OCI-LY3 (cell line): ENCODE data around the gene CDC42BPA.
"Not testable (repeated sequence)": the region's sequence is repeated elsewhere in the genome, so short reads cannot be mapped to it uniquely, and the experiment has no call there.

Source experiments
- H2AFZ ChIP-seq: fragments of 200-600, 300-600 bp; shearing (Covaris generic); 2 replicates; pipeline ENCODE4 v1.6.0; 2014; ENCODE audit warnings: antibody characterized with exemption, low read depth, low read length
- H3K27ac ChIP-seq: fragments of 200-600, 300-600 bp; sonication (generic); 2 replicates; pipeline ENCODE4 v1.5.1; 2014; ENCODE audit warnings: mild to moderate bottlenecking, low read length, moderate library complexity, mixed read lengths
- H3K27me3 ChIP-seq: fragments of 200-600, 300-600 bp; sonication (generic); 2 replicates; pipeline ENCODE4 v1.6.1; 2014; ENCODE audit warnings: low read depth, low read length, mixed read lengths
- H3K36me3 ChIP-seq: fragments of 200-600, 300-600 bp; sonication (generic); replicated peaks from 2 replicates; pipeline ENCODE3; 2014; ENCODE audit warnings: low read depth, low read length, mixed read lengths
- H3K4me1 ChIP-seq: fragments of 300-600, 200-600 bp; sonication (generic); 2 replicates; pipeline ENCODE4 v1.6.1; 2014; ENCODE audit warnings: low read length, mixed read lengths
- H3K4me2 ChIP-seq: fragments of 200-600, 300-600 bp; sonication (generic); 2 replicates; pipeline ENCODE4 v1.6.1; 2014; ENCODE audit warnings: low read length, mixed read lengths
- H3K4me3 ChIP-seq: fragments of 300-600, 200-600 bp; sonication (generic); 2 replicates; pipeline ENCODE4 v1.5.1; 2014; ENCODE audit warnings: antibody characterized with exemption, mild to moderate bottlenecking, low read length, moderate library complexity
- H3K79me2 ChIP-seq: fragments of 300-600, 200-600 bp; shearing (Covaris generic); 2 replicates; pipeline ENCODE4 v1.6.1; 2014; ENCODE audit warnings: mild to moderate bottlenecking, low read length, mixed read lengths
- H3K9ac ChIP-seq: fragments of 300-600, 200-600 bp; shearing (Covaris generic); 2 replicates; pipeline ENCODE4 v1.6.0; 2014; ENCODE audit warnings: mild to moderate bottlenecking, low read length, moderate library complexity
- H3K9me3 ChIP-seq: fragments of 200-600, 300-600 bp; shearing (Covaris generic); 2 replicates; pipeline ENCODE4 v1.6.1; 2014; ENCODE audit warnings: low read length, mixed read lengths; ENCODE audit not compliant: insufficient read depth
- H4K20me1 ChIP-seq: fragments of 200-600, 300-600 bp; sonication (generic); 2 replicates; pipeline ENCODE4 v1.6.1; 2016; ENCODE audit warnings: low read length, mixed read lengths; ENCODE audit not compliant: insufficient read depth
- EZH2phosphoT487 ChIP-seq: fragments of 200-600 bp; shearing (Covaris generic); IDR thresholded peaks from 2 replicates; pipeline ENCODE4 v1.6.1; 2018; ENCODE audit warnings: antibody characterized with exemption, mixed run types, low read depth
- TF ChIP-seq, protein P1 (sequence below): fragments of 200-600, 300-600 bp; sonication (generic); IDR thresholded peaks from 2 replicates; pipeline ENCODE4 v1.5.1; 2014; ENCODE audit warnings: antibody characterized with exemption, low read length, low read depth

The CDC42BPA gene

DNA sequence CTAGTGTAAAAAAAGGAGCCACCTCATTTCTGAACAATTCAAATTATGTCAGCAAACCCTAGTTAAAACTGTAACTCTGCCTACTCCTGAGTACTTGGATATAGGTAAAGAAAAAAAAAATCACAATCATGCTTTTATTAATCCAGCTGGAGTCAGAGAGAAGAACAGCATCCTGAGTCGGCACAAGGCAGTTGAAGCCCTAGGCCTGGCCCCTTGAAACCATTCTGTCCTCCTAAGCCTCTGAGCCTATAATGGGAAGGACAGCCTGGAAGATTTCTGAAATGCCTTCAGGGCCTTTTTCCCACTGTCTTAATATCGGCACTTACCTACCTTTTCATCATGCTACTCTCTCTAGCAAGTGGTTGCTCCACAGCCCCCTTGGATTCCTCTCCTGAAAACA lies 32.5 kb downstream of the CDC42BPA start:
- Histone ChIP-seq H3K27ac (no peak overlapping the region), H3K4me3 (no peak overlapping the region), H3K9me3 (peaks cover 6% of the 10 kb centered on the region; the same call in 1 of the 2 replicates), H2AFZ (no peak overlapping the region), H3K9ac (no peak overlapping the region), H4K20me1 (no peaks in the 10 kb centered on the region), H3K79me2 (no peaks in the 10 kb centered on the region), H3K4me2 (no peak overlapping the region), H3K27me3 (no peaks in the 10 kb centered on the region), H3K4me1 (no peaks in the 10 kb centered on the region), H3K36me3 (no peaks in the 10 kb centered on the region)
- TF ChIP-seq EZH2phosphoT487, result no peak
- TF ChIP-seq, protein P1, sequence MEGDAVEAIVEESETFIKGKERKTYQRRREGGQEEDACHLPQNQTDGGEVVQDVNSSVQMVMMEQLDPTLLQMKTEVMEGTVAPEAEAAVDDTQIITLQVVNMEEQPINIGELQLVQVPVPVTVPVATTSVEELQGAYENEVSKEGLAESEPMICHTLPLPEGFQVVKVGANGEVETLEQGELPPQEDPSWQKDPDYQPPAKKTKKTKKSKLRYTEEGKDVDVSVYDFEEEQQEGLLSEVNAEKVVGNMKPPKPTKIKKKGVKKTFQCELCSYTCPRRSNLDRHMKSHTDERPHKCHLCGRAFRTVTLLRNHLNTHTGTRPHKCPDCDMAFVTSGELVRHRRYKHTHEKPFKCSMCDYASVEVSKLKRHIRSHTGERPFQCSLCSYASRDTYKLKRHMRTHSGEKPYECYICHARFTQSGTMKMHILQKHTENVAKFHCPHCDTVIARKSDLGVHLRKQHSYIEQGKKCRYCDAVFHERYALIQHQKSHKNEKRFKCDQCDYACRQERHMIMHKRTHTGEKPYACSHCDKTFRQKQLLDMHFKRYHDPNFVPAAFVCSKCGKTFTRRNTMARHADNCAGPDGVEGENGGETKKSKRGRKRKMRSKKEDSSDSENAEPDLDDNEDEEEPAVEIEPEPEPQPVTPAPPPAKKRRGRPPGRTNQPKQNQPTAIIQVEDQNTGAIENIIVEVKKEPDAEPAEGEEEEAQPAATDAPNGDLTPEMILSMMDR, result no peak

DNA sequence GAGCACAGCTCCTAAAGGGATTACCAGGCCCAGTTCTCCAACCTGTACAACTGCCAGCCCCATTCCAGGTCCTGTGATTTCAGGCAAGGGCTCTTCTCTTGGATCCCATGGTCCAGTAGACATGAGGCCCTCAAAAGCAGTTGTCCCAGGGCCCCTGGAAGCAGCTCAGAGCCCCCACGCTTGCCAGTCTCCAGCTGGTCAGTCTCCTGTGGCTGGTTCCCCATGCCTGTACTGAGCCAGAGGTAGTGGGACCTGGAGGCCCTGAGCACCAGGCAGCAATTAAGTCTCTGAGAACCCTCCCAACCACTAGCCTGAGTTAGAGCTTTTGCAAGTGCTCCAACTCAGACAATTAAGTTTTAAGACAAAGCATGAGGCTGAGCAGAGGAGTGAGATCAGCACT lies 36.9 kb downstream of the CDC42BPA start:
- Histone ChIP-seq H3K9ac (no peak overlapping the region), H3K4me1 (no peaks in the 10 kb centered on the region), H2AFZ (no peak overlapping the region), H3K36me3 (no peaks in the 10 kb centered on the region), H3K9me3 (peaks cover 6% of the 10 kb centered on the region; the same call in 1 of the 2 replicates), H3K4me3 (no peak overlapping the region), H4K20me1 (no peaks in the 10 kb centered on the region), H3K79me2 (no peaks in the 10 kb centered on the region), H3K4me2 (no peak overlapping the region), H3K27me3 (no peaks in the 10 kb centered on the region), H3K27ac (no peak overlapping the region)
- TF ChIP-seq EZH2phosphoT487, result no peak
- TF ChIP-seq, protein P1, result no peak

DNA sequence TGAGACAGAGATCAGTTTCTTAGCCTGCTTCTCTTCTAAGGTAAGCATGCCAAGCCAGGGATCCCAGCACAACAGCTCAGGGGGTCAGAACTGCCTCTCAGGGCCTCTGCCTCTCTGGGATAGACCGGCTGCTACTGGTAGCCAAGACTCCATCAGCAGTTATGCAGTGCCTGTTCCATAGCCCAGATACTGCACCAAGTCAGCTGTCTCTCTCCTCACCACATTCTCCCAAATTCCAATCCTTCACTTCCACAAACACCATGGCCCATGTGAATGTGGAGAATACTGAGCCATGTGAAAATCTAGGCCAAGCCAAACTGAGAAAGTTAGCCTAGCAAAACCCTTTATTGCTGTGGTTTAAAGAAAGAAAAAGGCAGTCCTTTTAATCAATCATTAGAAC lies 37.5 kb downstream of the CDC42BPA start:
- Histone ChIP-seq H3K4me2 (no peak overlapping the region), H3K4me3 (no peak overlapping the region), H3K79me2 (no peaks in the 10 kb centered on the region), H3K9ac (no peak overlapping the region), H3K4me1 (no peaks in the 10 kb centered on the region), H4K20me1 (no peaks in the 10 kb centered on the region), H3K27me3 (no peaks in the 10 kb centered on the region), H3K36me3 (no peaks in the 10 kb centered on the region), H3K9me3 (peaks cover 1% of the 10 kb centered on the region; the same call in 1 of the 2 replicates), H3K27ac (no peak overlapping the region), H2AFZ (no peak overlapping the region)
- TF ChIP-seq EZH2phosphoT487, result no peak
- TF ChIP-seq, protein P1, result no peak

DNA sequence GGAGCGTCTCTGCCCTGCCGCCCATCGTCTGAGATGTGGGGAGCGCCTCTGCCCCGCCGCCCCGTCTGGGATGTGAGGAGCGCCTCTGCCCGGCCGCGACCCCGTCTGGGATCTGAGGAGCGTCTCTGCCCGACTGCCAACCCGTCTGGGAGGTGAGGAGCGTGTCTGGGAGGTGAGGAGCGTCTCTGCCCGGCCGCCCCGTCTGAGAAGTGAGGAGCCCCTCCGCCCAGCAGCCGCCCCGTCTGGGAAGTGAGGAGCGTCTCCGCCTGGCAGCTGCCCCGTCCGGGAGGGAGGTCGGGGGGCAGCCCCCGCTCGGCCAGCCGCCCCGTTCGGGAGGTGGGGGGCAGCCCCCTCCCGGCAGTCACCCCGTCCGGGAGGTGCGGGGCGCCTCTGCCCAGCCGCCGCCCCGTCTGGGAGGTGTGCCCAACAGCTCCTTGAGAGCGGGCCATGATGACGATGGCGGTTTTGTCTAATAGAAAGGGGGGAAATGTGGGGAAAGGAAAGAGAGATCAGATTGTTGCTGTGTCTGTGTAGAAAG lies 42.1 kb downstream of the CDC42BPA start:
- not testable (repeated sequence) for H3K4me3 ChIP-seq, H4K20me1 ChIP-seq, H3K4me1 ChIP-seq, H2AFZ ChIP-seq, H3K27ac ChIP-seq, H3K79me2 ChIP-seq, H3K9ac ChIP-seq, H3K36me3 ChIP-seq, H3K27me3 ChIP-seq, H3K4me2 ChIP-seq, H3K9me3 ChIP-seq
